ENCODE data around the gene MPC2. TPM values are rescaled to one million over a fixed set of nuclear protein-coding genes. Genes with fewer than 3 reads are reported as not detected.

The MPC2 gene
- total and polyA plus RNA-seq, 4 experiments from 2014 or later, result 30.8 to 123 (median 60.5) TPM

GRCh38 chr1:167968569-167968968 is 31.7 kb upstream of the MPC2 start:
- Mint-ChIP-seq H3K9me3 (no peaks in the 10 kb centered on the region), H3K36me3 (peaks cover 36 to 42% of the 10 kb centered on the region in 2 donors), H3K4me3 (no peak overlapping the region), H3K27me3 (no peaks in the 10 kb centered on the region), H3K4me1 (peaks cover 0 to 18% (median 9%) of the 10 kb centered on the region in 4 donors), H3K27ac (no peak overlapping the region)
- Histone ChIP-seq H3K27me3 (ENCODE audit: insufficient read depth, low read length) (no peaks in the 10 kb centered on the region), H3K4me1 (ENCODE audit: insufficient read depth, low read length) (no peaks in the 10 kb centered on the region), H3K36me3 (ENCODE audit: insufficient read depth, low read length) (no peaks in the 10 kb centered on the region), H3K9me3 (ENCODE audit: control insufficient read depth in 1 of 2, low read length in 2 of 2) (no peaks in the 10 kb centered on the region), H3K4me3 (ENCODE audit: low read length in 2 of 2) (no peak overlapping the region), H3K27ac (ENCODE audit: low read depth, low read length) (no peak overlapping the region)
- no peak for DNase-seq
- ChIA-PET POLR2A (ENCODE audit: partially characterized antibody) (interaction anchor here (1.2 to 1.3 kb wide), 2 partner anchors 31 to 32 kb away, joined by 3 to 4 read pairs; partner anchors contain the start of genes DCAF6 and MPC2), CTCF (ENCODE audit: partially characterized antibody) (no interaction called here)
- intact Hi-C loops (cut with micrococcal nuclease), result no loop called here

- H3K9me3 ChIP-seq (ENCODE audit: control insufficient read depth in 1 of 2, low read length in 2 of 2), result no peaks in the 10 kb centered on the region
- no peaks in the 10 kb centered on the region for H3K27me3 ChIP-seq (ENCODE audit: insufficient read depth, low read length)
- Mint-ChIP-seq H3K4me1 (peaks cover 0 to 21% (median 7%) of the 10 kb centered on the region in 4 donors), H3K4me3 (no peak overlapping the region), H3K36me3 (peaks cover 31 to 43% of the 10 kb centered on the region in 2 donors), H3K9me3 (no peaks in the 10 kb centered on the region), H3K27me3 (no peaks in the 10 kb centered on the region), H3K27ac (no peak overlapping the region)
- DNase-seq, result no peak
- no peak overlapping the region for H3K4me3 ChIP-seq (ENCODE audit: low read length in 2 of 2)
- POLR2A ChIA-PET (ENCODE audit: partially characterized antibody), result no interaction called here
- CTCF ChIA-PET (ENCODE audit: partially characterized antibody), result interaction anchor here (0.7 to 1.1 kb wide), 2 partner anchors 15 to 116 kb away, joined by 3 read pairs; no protein-coding TSS in a partner anchor
- H3K27ac ChIP-seq (ENCODE audit: low read depth, low read length), result no peak overlapping the region
- no peaks in the 10 kb centered on the region for H3K4me1 ChIP-seq (ENCODE audit: insufficient read depth, low read length)
- H3K36me3 ChIP-seq (ENCODE audit: insufficient read depth, low read length), result no peaks in the 10 kb centered on the region
- intact Hi-C loops (cut with micrococcal nuclease), result no loop called here
Observed at GRCh38 chr1:167966050-167966449, 29.2 kb upstream of the MPC2 start.

DNA sequence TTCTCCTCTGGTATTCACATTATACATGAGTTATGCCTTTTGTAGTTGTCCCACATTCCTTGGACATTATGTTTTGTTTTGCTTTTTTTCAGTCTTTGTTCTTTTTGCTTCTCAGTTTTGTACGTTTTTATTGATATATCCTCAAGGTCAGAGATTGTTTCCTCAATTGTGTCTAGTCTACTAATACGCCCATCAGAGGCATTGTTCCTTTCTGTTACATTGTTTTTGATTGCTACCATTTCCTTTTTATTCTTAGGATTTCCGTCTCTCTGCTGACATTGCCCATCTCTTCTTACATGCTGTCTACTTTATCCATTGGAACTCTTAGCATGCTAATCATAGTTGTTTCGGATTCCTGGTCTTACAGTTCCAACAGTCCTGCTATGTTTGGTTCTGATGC is 27.8 kb upstream of the MPC2 start:
- peaks cover 34 to 46% of the 10 kb centered on the region in 2 donors for H3K36me3 Mint-ChIP-seq
- POLR2A ChIA-PET (ENCODE audit: partially characterized antibody), result no interaction called here
- no peak overlapping the region for H3K4me3 Mint-ChIP-seq
- Histone ChIP-seq H3K27ac (ENCODE audit: low read depth, low read length) (no peak overlapping the region), H3K4me1 (ENCODE audit: insufficient read depth, low read length) (no peaks in the 10 kb centered on the region), H3K36me3 (ENCODE audit: insufficient read depth, low read length) (no peaks in the 10 kb centered on the region), H3K27me3 (ENCODE audit: insufficient read depth, low read length) (no peaks in the 10 kb centered on the region), H3K9me3 (ENCODE audit: control insufficient read depth in 1 of 2, low read length in 2 of 2) (no peaks in the 10 kb centered on the region), H3K4me3 (ENCODE audit: low read length in 2 of 2) (no peak overlapping the region)
- H3K4me1 Mint-ChIP-seq, result peaks cover 2 to 21% (median 8%) of the 10 kb centered on the region in 4 donors
- CTCF ChIA-PET (ENCODE audit: partially characterized antibody), result interaction anchor here (1.1 kb wide), 1 partner anchor 13 kb away, joined by 3 read pairs; no protein-coding TSS in a partner anchor
- no peaks in the 10 kb centered on the region for H3K9me3 Mint-ChIP-seq
- DNase-seq, result no peak
- no peaks in the 10 kb centered on the region for H3K27me3 Mint-ChIP-seq
- intact Hi-C loops (cut with micrococcal nuclease), result no loop called here
- peak overlapping the region in 1 of 7 donors; percentile 65 for H3K27ac Mint-ChIP-seq

- H3K36me3 Mint-ChIP-seq, result peaks cover 35 to 49% of the 10 kb centered on the region in 2 donors
- H3K4me3 Mint-ChIP-seq, result no peak overlapping the region
- H3K4me1 Mint-ChIP-seq, result peaks cover 3 to 27% (median 13%) of the 10 kb centered on the region in 4 donors
- Histone ChIP-seq H3K27me3 (ENCODE audit: insufficient read depth, low read length) (no peaks in the 10 kb centered on the region), H3K4me3 (ENCODE audit: low read length in 2 of 2) (no peak overlapping the region), H3K4me1 (ENCODE audit: insufficient read depth, low read length) (no peaks in the 10 kb centered on the region), H3K9me3 (ENCODE audit: control insufficient read depth in 1 of 2, low read length in 2 of 2) (no peaks in the 10 kb centered on the region), H3K27ac (ENCODE audit: low read depth, low read length) (no peak overlapping the region), H3K36me3 (ENCODE audit: insufficient read depth, low read length) (no peaks in the 10 kb centered on the region)
- DNase-seq, result no peak
- ChIA-PET CTCF (ENCODE audit: partially characterized antibody) (no interaction called here), POLR2A (ENCODE audit: partially characterized antibody) (no interaction called here)
- H3K27me3 Mint-ChIP-seq, result no peaks in the 10 kb centered on the region
- H3K9me3 Mint-ChIP-seq, result no peaks in the 10 kb centered on the region
- intact Hi-C loops (cut with micrococcal nuclease), result no loop called here
- H3K27ac Mint-ChIP-seq, result no peak overlapping the region
Observed at GRCh38 chr1:167957710-167958109, 20.8 kb upstream of the MPC2 start.

- CTCF ChIA-PET (ENCODE audit: partially characterized antibody), result no interaction called here
- no peak for DNase-seq
- H3K27me3 Mint-ChIP-seq, result no peaks in the 10 kb centered on the region
- Histone ChIP-seq H3K4me1 (ENCODE audit: insufficient read depth, low read length) (no peaks in the 10 kb centered on the region), H3K9me3 (ENCODE audit: control insufficient read depth in 1 of 2, low read length in 2 of 2) (no peaks in the 10 kb centered on the region), H3K27me3 (ENCODE audit: insufficient read depth, low read length) (no peaks in the 10 kb centered on the region), H3K4me3 (ENCODE audit: low read length in 2 of 2) (no peak overlapping the region), H3K36me3 (ENCODE audit: insufficient read depth, low read length) (no peaks in the 10 kb centered on the region), H3K27ac (ENCODE audit: low read depth, low read length) (no peak overlapping the region)
- no peaks in the 10 kb centered on the region for H3K9me3 Mint-ChIP-seq
- H3K4me3 Mint-ChIP-seq, result no peak overlapping the region
- H3K4me1 Mint-ChIP-seq, result peaks cover 11 to 24% (median 18%) of the 10 kb centered on the region in 4 donors
- H3K36me3 Mint-ChIP-seq, result peaks cover 40 to 49% of the 10 kb centered on the region in 2 donors
- intact Hi-C loops (cut with micrococcal nuclease), result no loop called here
- H3K27ac Mint-ChIP-seq, result no peak overlapping the region
- POLR2A ChIA-PET (ENCODE audit: partially characterized antibody), result no interaction called here
Observed at GRCh38 chr1:167955915-167956314, 19.0 kb upstream of the MPC2 start.

DNA sequence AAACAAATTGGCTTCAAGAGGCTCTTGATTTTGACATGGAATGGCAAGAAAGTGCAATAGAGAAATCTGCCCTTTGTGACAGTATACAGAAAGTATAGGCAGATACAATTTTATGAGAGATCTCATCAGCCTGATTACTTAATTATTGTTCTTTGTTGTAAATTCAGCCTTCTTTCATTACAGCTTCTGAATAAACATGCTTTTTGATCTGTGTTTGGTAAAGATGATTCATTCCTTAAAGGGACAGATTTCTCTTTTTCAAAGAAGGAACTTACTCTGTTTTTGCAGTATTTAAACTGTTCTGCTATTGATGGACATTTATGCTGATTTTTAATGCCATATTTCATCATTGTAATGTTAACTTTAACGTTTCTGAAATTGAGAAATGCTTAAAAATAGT is 13.7 kb upstream of the MPC2 start:
- Mint-ChIP-seq H3K9me3 (no peaks in the 10 kb centered on the region), H3K4me3 (no peak overlapping the region), H3K36me3 (peaks cover 30 to 35% of the 10 kb centered on the region in 2 donors), H3K4me1 (peaks cover 31 to 45% (median 39%) of the 10 kb centered on the region in 4 donors), H3K27me3 (no peaks in the 10 kb centered on the region), H3K27ac (no peak overlapping the region)
- Histone ChIP-seq H3K36me3 (ENCODE audit: insufficient read depth, low read length) (no peaks in the 10 kb centered on the region), H3K4me1 (ENCODE audit: insufficient read depth, low read length) (peaks cover 6% of the 10 kb centered on the region), H3K27ac (ENCODE audit: low read depth, low read length) (no peak overlapping the region), H3K4me3 (ENCODE audit: low read length in 2 of 2) (no peak overlapping the region), H3K9me3 (ENCODE audit: control insufficient read depth in 1 of 2, low read length in 2 of 2) (no peaks in the 10 kb centered on the region), H3K27me3 (ENCODE audit: insufficient read depth, low read length) (no peaks in the 10 kb centered on the region)
- POLR2A ChIA-PET (ENCODE audit: partially characterized antibody), result interaction anchor here (1.6 kb wide), 1 partner anchor 13 kb away, joined by 4 read pairs; the partner anchor contains the start of gene MPC2
- no peak for DNase-seq
- intact Hi-C loops (cut with micrococcal nuclease), result no loop called here
- CTCF ChIA-PET (ENCODE audit: partially characterized antibody), result interaction anchor here (1.5 kb wide), 1 partner anchor 15 kb away, joined by 3 read pairs; no protein-coding TSS in a partner anchor

GRCh38 chr1:167949785-167950184 is 12.9 kb upstream of the MPC2 start:
- Mint-ChIP-seq H3K4me1 (peaks cover 30 to 50% (median 40%) of the 10 kb centered on the region in 4 donors), H3K27ac (no peak overlapping the region), H3K9me3 (no peaks in the 10 kb centered on the region), H3K36me3 (peaks cover 25 to 29% of the 10 kb centered on the region in 2 donors), H3K4me3 (no peak overlapping the region), H3K27me3 (no peaks in the 10 kb centered on the region)
- no peaks in the 10 kb centered on the region for H3K27me3 ChIP-seq (ENCODE audit: insufficient read depth, low read length)
- H3K27ac ChIP-seq (ENCODE audit: low read depth, low read length), result no peak overlapping the region
- DNase-seq, result no peak
- H3K4me3 ChIP-seq (ENCODE audit: low read length in 2 of 2), result no peak overlapping the region
- ChIA-PET POLR2A (ENCODE audit: partially characterized antibody) (interaction anchor here (1.6 kb wide), 1 partner anchor 13 kb away, joined by 4 read pairs; the partner anchor contains the start of gene MPC2), CTCF (ENCODE audit: partially characterized antibody) (interaction anchor here (0.8 to 1.2 kb wide), 2 partner anchors 14 to 133 kb away, joined by 3 to 4 read pairs; no protein-coding TSS in a partner anchor)
- H3K36me3 ChIP-seq (ENCODE audit: insufficient read depth, low read length), result no peaks in the 10 kb centered on the region
- H3K4me1 ChIP-seq (ENCODE audit: insufficient read depth, low read length), result peaks cover 6% of the 10 kb centered on the region
- no peaks in the 10 kb centered on the region for H3K9me3 ChIP-seq (ENCODE audit: control insufficient read depth in 1 of 2, low read length in 2 of 2)
- intact Hi-C loops (cut with micrococcal nuclease), result loop anchor here (10.0 kb wide), 1 partner anchor 65 kb away; no protein-coding TSS in a partner anchor
